Fibroblast of skin of right quadriceps (primary cell): ENCODE measurements around the gene RAB6A.

Source experiments
- DNase-seq: peaks from one replicate; pipeline ENCODE4 v3.0.0-alpha.2; 2013

RAB6A gene

GRCh38 chr11:73652046-73652730, 108.7 kb downstream of the RAB6A start:
- DNase-seq: no peak

GRCh38 chr11:73651661-73652045, 109.2 kb downstream of the RAB6A start:
- no peak for DNase-seq

- DNase-seq: no peak
Observed at GRCh38 chr11:73651252-73651651, 109.6 kb downstream of the RAB6A start.

GRCh38 chr11:73650400-73650799, 110.5 kb downstream of the RAB6A start:
- DNase-seq: no peak

GRCh38 chr11:73649206-73649605, 111.7 kb downstream of the RAB6A start:
- DNase-seq: no peak

- no peak for DNase-seq
Observed at GRCh38 chr11:73648571-73649046, 112.3 kb downstream of the RAB6A start.

- no peak for DNase-seq
Observed at GRCh38 chr11:73648121-73648520, 112.8 kb downstream of the RAB6A start.

GRCh38 chr11:73647459-73648100, 113.3 kb downstream of the RAB6A start:
- DNase-seq: peak; percentile 59

- no peak for DNase-seq
Observed at GRCh38 chr11:73645972-73646631, 114.8 kb downstream of the RAB6A start, which contains the start of gene PLEKHB1. PLEKHB1 (plus strand) TSS chr11:73646581; CDS start chr11:73646609, 28 bp downstream.

- no peak for DNase-seq
Observed at GRCh38 chr11:73645121-73645969, 115.5 kb downstream of the RAB6A start.

- no peak for DNase-seq
Observed at GRCh38 chr11:73641668-73642067, 119.2 kb downstream of the RAB6A start.

- no peak for DNase-seq
Observed at GRCh38 chr11:73640592-73640991, 120.3 kb downstream of the RAB6A start.

- no peak for DNase-seq
Observed at GRCh38 chr11:73637012-73637411, 123.9 kb downstream of the RAB6A start.

- no peak for DNase-seq
Observed at GRCh38 chr11:73636249-73636648, 124.6 kb downstream of the RAB6A start.

GRCh38 chr11:73635721-73636120, 125.2 kb downstream of the RAB6A start:
- DNase-seq: no peak

GRCh38 chr11:73633999-73634398, 126.9 kb downstream of the RAB6A start:
- no peak for DNase-seq

- DNase-seq: no peak
Observed at GRCh38 chr11:73632996-73633395, 127.9 kb downstream of the RAB6A start.

- no peak for DNase-seq
Observed at GRCh38 chr11:73629907-73630306, 131.0 kb downstream of the RAB6A start.

GRCh38 chr11:73625696-73626318, 135.1 kb downstream of the RAB6A start:
- peak; percentile 56 for DNase-seq
